Neural progenitor cell (in vitro differentiated cells): Measurements from ENCODE around the gene SS18. TPM values are rescaled to one million over a fixed set of nuclear protein-coding genes. Genes with fewer than 3 reads are reported as not detected.

Experiments
- DNase-seq: peaks from one replicate; pipeline ENCODE4 v3.0.0-alpha.2; 2016; ENCODE audit warnings: low spot score
- H2AFZ ChIP-seq: fragments of 200-600 bp; sonication (generic); replicated peaks from 2 replicates; pipeline ENCODE4 v1.6.1; 2016; ENCODE audit warnings: antibody characterized with exemption
- H3F3A ChIP-seq: fragments of 200-600 bp; sonication (generic); 2 replicates; pipeline ENCODE4 v1.6.1; 2016; ENCODE audit warnings: antibody characterized with exemption, low read depth
- H3K27ac ChIP-seq: fragments of 200-600 bp; sonication (generic); 2 replicates; pipeline ENCODE4 v1.5.1; 2016; ENCODE audit warnings: mild to moderate bottlenecking
- H3K27me3 ChIP-seq: fragments of 200-600 bp; sonication (generic); 2 replicates; pipeline ENCODE4 v1.6.1; 2016; ENCODE audit warnings: mild to moderate bottlenecking, moderate library complexity
- H3K36me3 ChIP-seq: fragments of 200-600 bp; sonication (generic); 2 replicates; pipeline ENCODE4 v1.5.1; 2016
- H3K4me1 ChIP-seq: fragments of 200-600 bp; sonication (generic); 2 replicates; pipeline ENCODE4 v1.6.1; 2016; ENCODE audit warnings: mixed run types
- H3K4me2 ChIP-seq: fragments of 200-600 bp; sonication (generic); 2 replicates; pipeline ENCODE4 v1.6.1; 2016
- H3K4me3 ChIP-seq: fragments of 200-600 bp; sonication (generic); 2 replicates; pipeline ENCODE4 v1.5.1; 2016
- H3K79me2 ChIP-seq: fragments of 200-600 bp; sonication (generic); 2 replicates; pipeline ENCODE4 v1.6.1; 2016; ENCODE audit warnings: low read depth
- H3K9ac ChIP-seq: fragments of 200-600 bp; sonication (generic); 2 replicates; pipeline ENCODE4 v1.6.1; 2016
- H3K9me3 ChIP-seq: fragments of 200-600 bp; sonication (generic); 2 replicates; pipeline ENCODE4 v1.5.1; 2016; ENCODE audit warnings: low read depth
- H4K20me1 ChIP-seq: fragments of 200-600 bp; sonication (generic); 2 replicates; pipeline ENCODE4 v1.6.1; 2016; ENCODE audit warnings: low read depth
- H3K27ac Mint-ChIP-seq: 3 replicates; pipeline ENCODE4 v1.8.0; 2021; ENCODE audit warnings: mixed read lengths
- H3K27me3 Mint-ChIP-seq: 2 replicates; pipeline ENCODE4 v1.8.0; 2022; ENCODE audit warnings: low read depth, mild to moderate bottlenecking, inconsistent platforms, moderate library complexity, mixed read lengths; ENCODE audit not compliant: insufficient read depth
- H3K36me3 Mint-ChIP-seq: 3 replicates; pipeline ENCODE4 v1.8.0; 2021; ENCODE audit warnings: mixed read lengths
- H3K4me1 Mint-ChIP-seq: 3 replicates; pipeline ENCODE4 v1.8.0; 2021; ENCODE audit warnings: mixed read lengths
- H3K4me3 Mint-ChIP-seq: 3 replicates; pipeline ENCODE4 v1.8.0; 2021; ENCODE audit warnings: mild to moderate bottlenecking, moderate library complexity, mixed read lengths
- H3K9me3 Mint-ChIP-seq: 3 replicates; pipeline ENCODE4 v1.8.0; 2020; ENCODE audit warnings: mixed read lengths
- CTCF ChIP-seq: fragments of 200-600 bp; sonication (generic); IDR thresholded peaks from 2 replicates; pipeline ENCODE4 v1.5.1; 2017; ENCODE audit warnings: antibody characterized with exemption, mild to moderate bottlenecking
- EZH2 ChIP-seq: fragments of 200-600 bp; sonication (generic); IDR thresholded peaks from 2 replicates; pipeline ENCODE4 v1.6.1; 2017; ENCODE audit warnings: antibody characterized with exemption, mild to moderate bottlenecking, moderate library complexity
- EZH2phosphoT487 ChIP-seq: fragments of 200-600 bp; sonication (generic); IDR thresholded peaks from 2 replicates; pipeline ENCODE4 v1.6.1; 2017; ENCODE audit warnings: antibody characterized with exemption
- total RNA-seq: library from RNA; depleted of rRNA; stranded (reverse); fragments of >200 nt; gene quantifications from 2 replicates; pipeline ENCODE4 v1.2.3, GENCODE V29; 2015; ENCODE audit warnings: low replicate concordance

The SS18 gene
- total RNA-seq, 1 donor from 2014 or later = 196 TPM

- Mint-ChIP-seq H3K9me3 (peaks cover 3% of the 10 kb centered on the region), H3K36me3 (no peaks in the 10 kb centered on the region), H3K27ac (no peak overlapping the region), H3K4me3 (no peak overlapping the region), H3K4me1 (peaks cover 3% of the 10 kb centered on the region), H3K27me3 (peaks cover 3% of the 10 kb centered on the region)
- H3K4me2 ChIP-seq = no peak overlapping the region
- H3K27me3 ChIP-seq = no peaks in the 10 kb centered on the region
- no peaks in the 10 kb centered on the region for H3K79me2 ChIP-seq
- no peaks in the 10 kb centered on the region for H3K4me1 ChIP-seq
- no peaks in the 10 kb centered on the region for H3K9me3 ChIP-seq
- H3K9ac ChIP-seq = no peak overlapping the region
- no peaks in the 10 kb centered on the region for H3K36me3 ChIP-seq
- no peak for TF ChIP-seq CTCF
- TF ChIP-seq EZH2 = no peak
- TF ChIP-seq EZH2phosphoT487 = no peak
- H3K27ac ChIP-seq = no peak overlapping the region
- no peaks in the 10 kb centered on the region for H4K20me1 ChIP-seq
- no peak for DNase-seq
- H3F3A ChIP-seq = no peaks in the 10 kb centered on the region
- no peak overlapping the region for H2AFZ ChIP-seq
- H3K4me3 ChIP-seq = no peak overlapping the region
Observed at GRCh38 chr18:26003356-26003755, 87.1 kb downstream of the SS18 start.

- H3K4me1 Mint-ChIP-seq = peaks cover 3% of the 10 kb centered on the region
- H3K36me3 Mint-ChIP-seq = peaks cover 2% of the 10 kb centered on the region
Observed at GRCh38 chr18:26002375-26002910, 88.0 kb downstream of the SS18 start.

GRCh38 chr18:25998461-25998860 is 92.0 kb downstream of the SS18 start:
- no peak overlapping the region for H3K4me3 ChIP-seq
- Mint-ChIP-seq H3K36me3 (peaks cover 2% of the 10 kb centered on the region), H3K4me3 (no peak overlapping the region), H3K27me3 (no peaks in the 10 kb centered on the region), H3K4me1 (no peaks in the 10 kb centered on the region), H3K27ac (no peak overlapping the region), H3K9me3 (no peaks in the 10 kb centered on the region)
- no peaks in the 10 kb centered on the region for H4K20me1 ChIP-seq
- H3F3A ChIP-seq = no peaks in the 10 kb centered on the region
- H3K9ac ChIP-seq = no peak overlapping the region
- no peak for TF ChIP-seq EZH2phosphoT487
- TF ChIP-seq EZH2 = no peak
- TF ChIP-seq CTCF = no peak
- H3K27me3 ChIP-seq = no peaks in the 10 kb centered on the region
- no peak overlapping the region for H3K27ac ChIP-seq
- no peaks in the 10 kb centered on the region for H3K79me2 ChIP-seq
- DNase-seq = no peak
- H3K4me1 ChIP-seq = no peaks in the 10 kb centered on the region
- H3K36me3 ChIP-seq = no peaks in the 10 kb centered on the region
- H3K4me2 ChIP-seq = no peak overlapping the region
- no peak overlapping the region for H2AFZ ChIP-seq
- no peaks in the 10 kb centered on the region for H3K9me3 ChIP-seq

More at GRCh38 chr18:26002375-26002910, 88.0 kb downstream of the SS18 start:
- Histone ChIP-seq H3K36me3 (no peaks in the 10 kb centered on the region), H3K9ac (no peak overlapping the region), H3K4me3 (no peak overlapping the region), H3K9me3 (no peaks in the 10 kb centered on the region), H3K27ac (no peak overlapping the region), H3K79me2 (no peaks in the 10 kb centered on the region), H2AFZ (no peak overlapping the region), H4K20me1 (no peaks in the 10 kb centered on the region), H3K27me3 (no peaks in the 10 kb centered on the region), H3K4me1 (no peaks in the 10 kb centered on the region), H3K4me2 (no peak overlapping the region), H3F3A (no peaks in the 10 kb centered on the region)
- no peak overlapping the region for H3K4me3 Mint-ChIP-seq
- H3K27ac Mint-ChIP-seq = no peak overlapping the region
- TF ChIP-seq EZH2phosphoT487 (no peak), EZH2 (no peak), CTCF (no peak)
- no peak for DNase-seq
- H3K27me3 Mint-ChIP-seq = peaks cover 3% of the 10 kb centered on the region
- H3K9me3 Mint-ChIP-seq = peaks cover 3% of the 10 kb centered on the region
